Activated T-cell treated with anti-CD3 and anti-CD28 coated beads for 1 hour (primary cell): Measurements from ENCODE around the gene CDC5L.
"Not testable (repeated sequence)": the region's sequence is repeated elsewhere in the genome, so short reads cannot be mapped to it uniquely, and the experiment has no call there.

Experiments
- DNase-seq: peaks from one replicate; pipeline ENCODE4 v3.0.0-alpha.2; 2020; ENCODE audit warnings: low read depth

CDC5L gene

GRCh38 chr6:44415449-44415848 is 27.9 kb downstream of the CDC5L start:
- no peak for DNase-seq

GRCh38 chr6:44415873-44416502 is 28.5 kb downstream of the CDC5L start:
- DNase-seq = no peak

- DNase-seq = no peak
Measured at GRCh38 chr6:44422531-44422930, 35.0 kb downstream of the CDC5L start.

- DNase-seq = no peak
Measured at GRCh38 chr6:44423306-44423705, 35.8 kb downstream of the CDC5L start.

GRCh38 chr6:44425951-44426350 is 38.4 kb downstream of the CDC5L start:
- DNase-seq = no peak

GRCh38 chr6:44428682-44429081 is 41.2 kb downstream of the CDC5L start:
- no peak for DNase-seq

GRCh38 chr6:44430326-44430725 is 42.8 kb downstream of the CDC5L start:
- no peak for DNase-seq

- peak; percentile 17 for DNase-seq
Measured at GRCh38 chr6:44431118-44431725, 43.7 kb downstream of the CDC5L start.

GRCh38 chr6:44432227-44432626 is 44.7 kb downstream of the CDC5L start:
- no peak for DNase-seq

GRCh38 chr6:44432726-44433125 is 45.2 kb downstream of the CDC5L start:
- no peak for DNase-seq

GRCh38 chr6:44435500-44435899 is 48.0 kb downstream of the CDC5L start:
- no peak for DNase-seq

- DNase-seq = no peak
Measured at GRCh38 chr6:44438827-44439226, 51.3 kb downstream of the CDC5L start.

- DNase-seq = no peak
Measured at GRCh38 chr6:44439270-44440045, 52.0 kb downstream of the CDC5L start.

GRCh38 chr6:44441091-44441855 is 53.8 kb downstream of the CDC5L start:
- no peak for DNase-seq

GRCh38 chr6:44442236-44442635 is 54.7 kb downstream of the CDC5L start:
- DNase-seq = no peak

GRCh38 chr6:44442833-44443444 is 55.4 kb downstream of the CDC5L start:
- no peak for DNase-seq

- no peak for DNase-seq
Measured at GRCh38 chr6:44444853-44445252, 57.3 kb downstream of the CDC5L start.

GRCh38 chr6:44446626-44447300 is 59.3 kb downstream of the CDC5L start:
- no peak for DNase-seq

GRCh38 chr6:44449181-44449580 is 61.7 kb downstream of the CDC5L start:
- DNase-seq = not testable (repeated sequence)

GRCh38 chr6:44451803-44452695 is 64.5 kb downstream of the CDC5L start:
- no peak for DNase-seq
